Hepatic stellate cell (primary cell): ENCODE data around the gene ECHDC3.
A peak's percentile ranks its signal among the peaks of the same experiment; 100 is the strongest.

ENCODE experiments used
- DNase-seq: peaks from one replicate; pipeline ENCODE4 v3.0.0; 2011; ENCODE audit warnings: low spot score

The ECHDC3 gene

GRCh38 chr10:11782793-11783557, 40.8 kb downstream of the ECHDC3 start:
- DNase-seq, result peak; percentile 56

GRCh38 chr10:11783558-11783865, 41.3 kb downstream of the ECHDC3 start:
- DNase-seq, result no peak

- DNase-seq, result no peak
Observed at GRCh38 chr10:11787374-11787773, 45.2 kb downstream of the ECHDC3 start.

GRCh38 chr10:11787846-11788245, 45.7 kb downstream of the ECHDC3 start:
- no peak for DNase-seq

- DNase-seq, result no peak
Observed at GRCh38 chr10:11789306-11789705, 47.1 kb downstream of the ECHDC3 start.

- DNase-seq, result no peak
Observed at GRCh38 chr10:11789956-11790355, 47.8 kb downstream of the ECHDC3 start.

GRCh38 chr10:11793762-11794479, 51.7 kb downstream of the ECHDC3 start:
- DNase-seq, result peak; percentile 45

GRCh38 chr10:11794566-11794965, 52.4 kb downstream of the ECHDC3 start:
- DNase-seq, result no peak

GRCh38 chr10:11795101-11795920, 53.1 kb downstream of the ECHDC3 start:
- DNase-seq, result no peak

GRCh38 chr10:11796474-11796873, 54.3 kb downstream of the ECHDC3 start:
- no peak for DNase-seq

- DNase-seq, result no peak
Observed at GRCh38 chr10:11797281-11797680, 55.1 kb downstream of the ECHDC3 start.

GRCh38 chr10:11797847-11798633, 55.9 kb downstream of the ECHDC3 start:
- no peak for DNase-seq

- DNase-seq, result no peak
Observed at GRCh38 chr10:11798845-11799735, 56.9 kb downstream of the ECHDC3 start.

GRCh38 chr10:11799736-11800080, 57.5 kb downstream of the ECHDC3 start:
- no peak for DNase-seq

GRCh38 chr10:11804336-11804735, 62.2 kb downstream of the ECHDC3 start:
- DNase-seq, result no peak

- DNase-seq, result no peak
Observed at GRCh38 chr10:11805792-11806191, 63.6 kb downstream of the ECHDC3 start.

- DNase-seq, result no peak
Observed at GRCh38 chr10:11806706-11807105, 64.5 kb downstream of the ECHDC3 start.

- no peak for DNase-seq
Observed at GRCh38 chr10:11808808-11809207, 66.6 kb downstream of the ECHDC3 start.

- no peak for DNase-seq
Observed at GRCh38 chr10:11810313-11810766, 68.2 kb downstream of the ECHDC3 start.

GRCh38 chr10:11810973-11811372, 68.8 kb downstream of the ECHDC3 start:
- DNase-seq, result no peak

GRCh38 chr10:11813177-11813576, 71.0 kb downstream of the ECHDC3 start:
- DNase-seq, result no peak
